Ascending aorta (tissue), 2 donors: ENCODE measurements around the gene IFT22. TPM values are rescaled to one million over a fixed set of nuclear protein-coding genes. Genes with fewer than 3 reads are reported as not detected.
"Not testable (repeated sequence)": the region's sequence is repeated elsewhere in the genome, so short reads cannot be mapped to it uniquely, and the experiment has no call there.

Experiments
- DNase-seq, 2 donors: peaks; one replicate each; pipeline ENCODE4 v3.0.0-alpha.2; 2019; ENCODE audit warnings: low spot score in 2 of 2
- H3K27ac ChIP-seq, 2 donors: fragments of 200-600 bp; sonication (generic); one replicate each; pipeline ENCODE4 v1.5.1; 2016 to 2017; ENCODE audit warnings: mild to moderate bottlenecking in 1 of 2
- H3K27me3 ChIP-seq: fragments of 200-600 bp; sonication (generic); one replicate; pipeline ENCODE4 v1.5.1; 2017
- H3K36me3 ChIP-seq, 2 donors: fragments of 200-600 bp; sonication (generic); one replicate each; pipeline ENCODE4 v1.5.1; 2016
- H3K4me1 ChIP-seq, 2 donors: fragments of 200-600 bp; sonication (generic); one replicate each; pipeline ENCODE4 v1.5.1; 2016 to 2017; ENCODE audit warnings: mild to moderate bottlenecking in 1 of 2
- H3K4me3 ChIP-seq, 2 donors: fragments of 200-600 bp; sonication (generic); one replicate each; pipeline ENCODE4 v1.5.1; 2016 to 2017; ENCODE audit warnings: mild to moderate bottlenecking in 1 of 2
- H3K9me3 ChIP-seq, 2 donors: fragments of 200-600 bp; sonication (generic); one replicate each; pipeline ENCODE4 v1.5.1; 2016
- intact Hi-C: fragments of 100-400 bp; cut with DNase I; formaldehyde crosslinking; loops from one replicate; pipeline ENCODE4 v1.15.1; 2023
- total RNA-seq: library from RNA; depleted of rRNA; stranded (reverse); fragments of >200 nt; gene quantifications from one replicate; pipeline ENCODE4 v1.1.0, GENCODE V29; 2016
- TF ChIP-seq, protein P1 (sequence below), 3 experiments: fragments of 200-600 bp in 2 of 3; fragments of 450-650 bp in 1 of 3; sonication (generic) in 2 of 3; IDR thresholded peaks; one replicate each; pipeline ENCODE4 v1.5.1; 2016 to 2019; ENCODE audit warnings: antibody characterized with exemption in 3 of 3, mild to moderate bottlenecking in 1 of 3, moderate library complexity in 1 of 3

IFT22 gene
- total RNA-seq, 1 donor from 2014 or later, result 19.8 TPM

DNA sequence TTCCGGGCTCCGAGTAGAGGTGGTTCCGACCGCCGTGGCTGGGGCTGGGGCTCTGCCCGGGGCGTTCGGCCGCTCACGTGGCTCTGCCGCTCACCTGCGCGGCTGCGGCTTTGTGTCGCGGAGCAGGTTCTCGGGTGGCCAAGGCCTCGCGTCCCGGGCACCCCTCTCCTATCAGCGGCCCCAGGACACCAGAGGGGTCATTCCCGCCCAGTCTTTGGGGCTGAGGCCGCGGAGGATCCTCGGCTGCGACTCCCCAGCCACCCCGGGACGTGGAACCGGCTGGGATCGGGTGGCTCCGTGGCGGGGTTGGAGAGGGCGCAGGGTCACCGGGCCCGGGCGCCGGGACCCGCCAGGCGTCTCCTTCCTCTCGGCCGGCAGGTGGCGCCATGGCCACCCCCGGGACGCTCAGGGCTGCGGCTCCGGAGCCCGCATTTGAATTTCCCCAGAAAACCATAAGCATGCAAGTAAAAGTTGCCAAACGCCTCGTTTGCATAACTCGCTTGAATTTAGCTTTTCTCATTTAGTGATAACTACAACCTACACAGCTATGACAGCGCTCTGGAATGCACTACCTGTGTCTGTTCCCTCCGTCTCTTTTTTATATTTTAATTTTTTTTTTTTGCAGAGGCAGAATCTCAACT lies 42.2 kb upstream of the IFT22 start:
- no peaks in the 10 kb centered on the region for H3K27me3 ChIP-seq
- peaks cover 3 to 17% of the 10 kb centered on the region in 2 donors for H3K4me1 ChIP-seq
- no peak overlapping the region for H3K27ac ChIP-seq
- H3K36me3 ChIP-seq, result no peaks in the 10 kb centered on the region
- TF ChIP-seq, protein P1, sequence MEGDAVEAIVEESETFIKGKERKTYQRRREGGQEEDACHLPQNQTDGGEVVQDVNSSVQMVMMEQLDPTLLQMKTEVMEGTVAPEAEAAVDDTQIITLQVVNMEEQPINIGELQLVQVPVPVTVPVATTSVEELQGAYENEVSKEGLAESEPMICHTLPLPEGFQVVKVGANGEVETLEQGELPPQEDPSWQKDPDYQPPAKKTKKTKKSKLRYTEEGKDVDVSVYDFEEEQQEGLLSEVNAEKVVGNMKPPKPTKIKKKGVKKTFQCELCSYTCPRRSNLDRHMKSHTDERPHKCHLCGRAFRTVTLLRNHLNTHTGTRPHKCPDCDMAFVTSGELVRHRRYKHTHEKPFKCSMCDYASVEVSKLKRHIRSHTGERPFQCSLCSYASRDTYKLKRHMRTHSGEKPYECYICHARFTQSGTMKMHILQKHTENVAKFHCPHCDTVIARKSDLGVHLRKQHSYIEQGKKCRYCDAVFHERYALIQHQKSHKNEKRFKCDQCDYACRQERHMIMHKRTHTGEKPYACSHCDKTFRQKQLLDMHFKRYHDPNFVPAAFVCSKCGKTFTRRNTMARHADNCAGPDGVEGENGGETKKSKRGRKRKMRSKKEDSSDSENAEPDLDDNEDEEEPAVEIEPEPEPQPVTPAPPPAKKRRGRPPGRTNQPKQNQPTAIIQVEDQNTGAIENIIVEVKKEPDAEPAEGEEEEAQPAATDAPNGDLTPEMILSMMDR (IDR thresholded peaks at IDR 0.05), result peak; percentile 68 to 95 (median 94)
- H3K9me3 ChIP-seq, result no peaks in the 10 kb centered on the region
- DNase-seq, result peak in 1 of 2 donors; percentile 74
- intact Hi-C loops, result loop anchor here (1.0 to 5.0 kb wide), 2 partner anchors 174 to 908 kb away; no protein-coding TSS in a partner anchor
- peak overlapping the region; percentile 61 to 62 for H3K4me3 ChIP-seq

DNA sequence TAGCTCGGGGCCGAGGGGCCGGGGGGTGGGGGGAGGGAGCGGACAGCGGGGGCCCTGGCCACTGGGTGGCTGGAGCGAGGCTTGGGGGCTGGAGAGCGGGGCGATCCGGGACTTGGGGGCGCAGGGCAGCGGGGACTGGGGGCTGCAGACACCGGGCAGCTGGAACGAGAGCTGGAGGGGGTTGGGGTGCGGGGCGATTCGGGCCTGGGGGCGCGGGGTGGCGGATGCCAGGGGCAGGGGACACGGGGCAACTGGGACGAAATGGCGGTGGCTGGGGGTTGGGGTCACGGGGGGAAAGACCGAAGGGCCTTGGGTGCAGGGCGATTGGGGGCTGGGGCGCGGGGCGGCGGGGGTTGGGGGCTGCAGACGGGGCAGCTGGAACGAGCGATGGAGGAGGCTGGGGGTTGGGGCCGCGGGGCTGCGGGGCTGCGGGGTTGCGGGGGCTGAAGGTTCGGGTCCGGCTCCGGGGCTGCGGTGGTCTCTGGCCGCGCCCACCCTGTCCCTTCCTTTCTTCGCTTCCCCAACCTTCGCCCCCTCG lies 41.7 kb upstream of the IFT22 start:
- peak overlapping the region; percentile 61 to 62 for H3K4me3 ChIP-seq
- no peak overlapping the region for H3K27ac ChIP-seq
- DNase-seq, result no peak
- intact Hi-C loops, result loop anchor here (5.0 kb wide), 1 partner anchor 909 kb away; no protein-coding TSS in a partner anchor
- TF ChIP-seq, protein P1 (IDR thresholded peaks at IDR 0.05), result no peak
- no peaks in the 10 kb centered on the region for H3K9me3 ChIP-seq
- peaks cover 3 to 17% of the 10 kb centered on the region in 2 donors for H3K4me1 ChIP-seq
- H3K36me3 ChIP-seq, result no peaks in the 10 kb centered on the region
- H3K27me3 ChIP-seq, result no peaks in the 10 kb centered on the region

DNA sequence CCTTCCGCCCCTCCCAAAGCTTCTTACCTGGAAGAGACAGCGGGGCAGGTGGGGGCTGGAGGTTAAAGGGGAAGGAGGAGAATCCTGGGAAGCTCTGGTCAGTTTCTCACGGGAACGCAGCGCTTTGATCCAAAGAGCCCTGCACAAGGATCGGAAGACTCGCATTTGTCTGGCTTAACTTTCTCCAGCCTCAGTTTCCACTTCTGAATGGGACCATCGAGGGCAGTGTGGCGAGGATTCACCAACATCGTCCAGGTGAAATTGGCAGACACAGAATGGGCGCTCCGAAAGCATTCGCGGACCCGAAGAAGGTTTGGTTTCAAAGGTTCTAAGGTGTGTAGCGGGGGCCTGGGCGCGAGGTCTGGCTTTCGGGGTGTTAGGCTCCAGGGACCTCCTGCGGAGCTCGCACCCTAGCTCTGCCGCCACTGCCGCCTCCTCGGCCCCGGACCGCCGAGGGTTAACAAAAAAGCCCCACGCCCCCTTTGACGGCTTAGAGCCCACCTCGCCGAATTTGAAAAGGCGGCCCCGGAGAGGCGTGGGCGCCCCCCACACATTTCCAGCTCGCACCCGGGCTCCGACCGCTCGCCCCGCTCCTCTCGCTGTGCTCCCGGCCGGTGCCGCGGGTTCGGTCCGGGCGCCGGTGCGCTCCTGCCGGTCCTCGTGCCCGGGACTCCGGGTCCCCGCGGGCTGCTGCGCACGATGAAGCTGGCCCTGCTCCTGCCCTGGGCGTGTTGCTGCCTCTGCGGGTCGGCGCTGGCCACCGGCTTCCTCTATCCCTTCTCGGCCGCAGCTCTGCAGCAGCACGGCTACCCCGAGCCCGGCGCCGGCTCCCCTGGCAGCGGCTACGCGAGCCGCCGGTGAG lies 41.0 kb upstream of the IFT22 start, which contains the start of gene COL26A1:
Gene COL26A1, plus strand, starts transcription at position 542 of the 862 bp plus-strand sequence. Its CDS starts 158 bp downstream, at position 700.
- Histone ChIP-seq H3K4me1 (peaks cover 3 to 17% of the 10 kb centered on the region in 2 donors), H3K9me3 (no peaks in the 10 kb centered on the region), H3K4me3 (peak within 1 kb of the TSS; percentile 61 to 62), H3K27ac (no peak within 1 kb of the TSS), H3K27me3 (no peaks in the 10 kb centered on the region), H3K36me3 (no peaks in the 10 kb centered on the region)
- intact Hi-C loops, result loop anchor here (5.0 kb wide), 1 partner anchor 910 kb away; no protein-coding TSS in a partner anchor
- no peak for DNase-seq
- TF ChIP-seq, protein P1 (IDR thresholded peaks at IDR 0.05), result no peak

DNA sequence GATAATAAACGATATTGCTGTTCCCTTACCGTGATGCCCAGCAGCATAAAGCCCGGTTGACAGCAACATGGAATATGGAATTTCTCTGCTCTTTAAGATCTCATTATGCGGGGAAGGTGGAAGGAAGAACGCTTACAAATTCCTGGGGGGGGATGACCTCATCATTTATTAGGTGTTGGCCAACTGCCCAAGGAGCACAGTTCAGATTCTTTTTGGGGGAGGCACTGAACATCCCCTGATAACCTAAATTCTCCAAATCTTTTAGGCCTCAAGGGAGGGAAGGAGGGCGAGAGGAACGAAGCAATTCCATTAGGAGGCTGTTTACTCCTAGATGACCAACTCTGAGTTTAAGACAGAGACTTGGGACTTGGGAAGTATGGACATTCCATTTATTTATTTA lies 35.8 kb upstream of the IFT22 start:
- Histone ChIP-seq H3K27me3 (no peaks in the 10 kb centered on the region), H3K9me3 (no peaks in the 10 kb centered on the region), H3K36me3 (no peaks in the 10 kb centered on the region), H3K4me3 (no peak overlapping the region), H3K27ac (no peak overlapping the region), H3K4me1 (no peaks in the 10 kb centered on the region)
- DNase-seq, result no peak
- TF ChIP-seq, protein P1 (IDR thresholded peaks at IDR 0.05), result no peak
- intact Hi-C loops, result no loop called here

DNA sequence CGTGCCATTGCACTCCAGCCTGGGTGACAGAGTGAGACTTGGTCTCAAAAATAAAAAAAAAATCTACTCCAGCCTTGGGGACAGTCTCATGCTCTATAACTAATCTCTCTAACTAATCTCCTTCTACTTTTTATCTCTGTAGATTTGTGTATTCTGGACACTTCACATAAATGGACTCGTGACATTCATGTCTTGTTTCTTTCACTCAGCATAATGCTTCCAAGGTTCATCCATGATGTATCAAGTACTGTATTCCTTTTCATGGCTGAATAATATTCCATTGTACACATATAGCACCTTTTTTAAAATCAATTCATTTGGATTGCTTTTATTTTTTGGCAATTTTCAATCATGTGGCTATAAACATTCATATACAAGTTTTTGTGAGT lies 31.3 kb upstream of the IFT22 start:
- intact Hi-C loops, result no loop called here
- H3K27me3 ChIP-seq, result no peaks in the 10 kb centered on the region
- TF ChIP-seq, protein P1 (IDR thresholded peaks at IDR 0.05), result no peak

DNA sequence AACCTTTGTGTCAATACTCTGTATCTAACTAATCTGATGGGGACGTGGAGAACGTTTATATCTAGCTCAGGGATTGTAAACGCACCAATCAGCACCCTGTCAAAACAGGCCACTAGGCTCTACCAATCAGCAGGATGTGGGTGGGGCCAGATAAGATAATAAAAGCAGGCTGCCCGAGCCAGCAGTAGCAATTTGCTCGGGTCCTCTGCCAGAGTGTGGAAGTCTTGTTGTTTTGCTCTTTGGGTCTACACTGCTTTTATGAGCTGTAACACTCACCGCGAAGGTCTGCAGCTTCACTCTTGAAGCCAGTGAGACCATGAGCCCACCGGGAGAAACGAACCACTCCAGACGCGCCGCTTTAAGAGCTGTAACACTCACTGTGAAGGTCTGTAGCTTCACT lies 27.7 kb upstream of the IFT22 start:
- intact Hi-C loops, H3K27me3 ChIP-seq, H3K27ac ChIP-seq, H3K4me1 ChIP-seq, DNase-seq, H3K4me3 ChIP-seq, H3K36me3 ChIP-seq, H3K9me3 ChIP-seq: not testable (repeated sequence)

More for the DNA sequence above, 31.3 kb upstream of the IFT22 start:
- no peaks in the 10 kb centered on the region for H3K9me3 ChIP-seq
- no peak overlapping the region for H3K4me3 ChIP-seq
- DNase-seq, result no peak
- no peak overlapping the region for H3K27ac ChIP-seq
- H3K36me3 ChIP-seq, result no peaks in the 10 kb centered on the region
- no peaks in the 10 kb centered on the region for H3K4me1 ChIP-seq

DNA sequence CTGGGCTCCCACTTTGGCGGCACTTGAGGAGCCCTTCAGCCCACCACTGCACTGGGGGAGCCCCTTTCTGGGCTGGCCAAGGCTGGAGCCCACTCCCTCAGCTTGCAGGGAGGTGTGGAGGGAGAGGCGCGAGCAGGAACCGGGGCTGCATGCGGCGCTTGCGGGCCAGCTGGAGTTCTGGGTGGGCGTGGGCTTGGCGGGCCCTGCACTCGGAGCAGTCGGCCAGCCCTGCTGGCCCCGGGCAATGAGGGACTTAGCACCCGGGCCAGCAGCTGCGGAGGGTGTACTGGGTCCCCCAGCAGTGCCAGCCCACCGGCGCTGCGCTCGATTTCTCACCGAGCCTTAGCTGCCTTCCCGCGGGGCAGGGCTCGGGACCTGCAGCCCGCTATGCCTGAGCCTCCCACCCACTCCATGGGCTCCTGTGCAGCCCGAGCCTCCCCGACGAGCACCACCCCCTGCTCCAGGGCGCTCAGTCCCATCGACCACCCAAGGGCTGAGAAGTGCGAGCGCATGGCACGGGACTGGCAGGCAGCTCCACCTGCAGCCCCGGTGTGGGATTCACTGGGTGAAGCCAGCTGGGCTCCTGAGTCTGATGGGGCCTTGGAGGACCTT lies 26.9 kb upstream of the IFT22 start:
- intact Hi-C loops, H3K27ac ChIP-seq, H3K4me1 ChIP-seq, DNase-seq, H3K27me3 ChIP-seq, H3K4me3 ChIP-seq, H3K36me3 ChIP-seq, H3K9me3 ChIP-seq: not testable (repeated sequence)
